OCI-LY1 (cell line): Measurements from ENCODE around the gene CFAP97D2.

Source experiments
- H2AFZ ChIP-seq: fragments of 200-600 bp; sonication (generic), shearing (Covaris generic); 2 replicates; pipeline ENCODE4 v1.6.0; 2014; ENCODE audit warnings: antibody characterized with exemption, mild to moderate bottlenecking, low read length
- H3F3A ChIP-seq: fragments of 200-600 bp; sonication (generic), shearing (Covaris generic); 2 replicates; pipeline ENCODE4 v1.6.0; 2014; ENCODE audit warnings: mild to moderate bottlenecking, antibody characterized with exemption, low read length, moderate library complexity; ENCODE audit not compliant: insufficient read depth
- H3K27ac ChIP-seq: fragments of 200-600 bp; sonication (generic); 2 replicates; pipeline ENCODE4 v1.5.1; 2014; ENCODE audit warnings: low read length, mixed run types, mild to moderate bottlenecking, low read depth; ENCODE audit not compliant: poor library complexity, severe bottlenecking
- H3K27me3 ChIP-seq: fragments of 200-600 bp; sonication (generic); 2 replicates; pipeline ENCODE4 v1.6.0; 2014; ENCODE audit warnings: antibody characterized with exemption, mild to moderate bottlenecking, low read length, moderate library complexity; ENCODE audit not compliant: insufficient read depth
- H3K36me3 ChIP-seq: fragments of 200-600 bp; sonication (generic); 2 replicates; pipeline ENCODE4 v1.6.1; 2014; ENCODE audit warnings: mild to moderate bottlenecking, antibody characterized with exemption, low read length, moderate library complexity, mixed read lengths; ENCODE audit not compliant: insufficient read depth
- H3K4me1 ChIP-seq: fragments of 200-600 bp; sonication (generic); 2 replicates; pipeline ENCODE4 v1.5.1; 2014; ENCODE audit warnings: mild to moderate bottlenecking, low read length, moderate library complexity; ENCODE audit not compliant: insufficient read depth, severe bottlenecking
- H3K4me2 ChIP-seq: fragments of 200-600 bp; sonication (generic), shearing (Covaris generic); 2 replicates; pipeline ENCODE4 v1.6.1; 2014; ENCODE audit warnings: low read length
- H3K4me3 ChIP-seq: fragments of 200-600 bp; sonication (generic); 2 replicates; pipeline ENCODE4 v1.5.1; 2014; ENCODE audit warnings: low read length, low read depth, mild to moderate bottlenecking, mixed read lengths; ENCODE audit not compliant: poor library complexity, severe bottlenecking
- H3K79me2 ChIP-seq: fragments of 200-600 bp; shearing (Covaris generic); 2 replicates; pipeline ENCODE4 v1.6.1; 2016; ENCODE audit warnings: mixed run types, low read length, mixed read lengths; ENCODE audit not compliant: insufficient read depth
- H3K9ac ChIP-seq: fragments of 200-600 bp; sonication (generic), shearing (Covaris generic); 2 replicates; pipeline ENCODE4 v1.6.1; 2014; ENCODE audit warnings: mild to moderate bottlenecking, low read length, mixed read lengths
- H3K9me2 ChIP-seq: fragments of 200-600 bp; sonication (generic), shearing (Covaris generic); 2 replicates; pipeline ENCODE4 v1.6.1; 2014; ENCODE audit warnings: low read depth, mild to moderate bottlenecking, low read length, mixed read lengths
- H3K9me3 ChIP-seq: fragments of 200-600 bp; shearing (Covaris generic); 2 replicates; pipeline ENCODE4 v1.6.1; 2014; ENCODE audit warnings: low read length, mixed read lengths
- H4K20me1 ChIP-seq: fragments of 200-600 bp; sonication (generic), shearing (Covaris generic); 2 replicates; pipeline ENCODE4 v1.6.0; 2016; ENCODE audit warnings: mild to moderate bottlenecking, low read length; ENCODE audit not compliant: insufficient read depth
- CTCF ChIP-seq: fragments of 200-600 bp; sonication (generic), shearing (Covaris generic); IDR thresholded peaks from 2 replicates; pipeline ENCODE4 v1.5.1; 2017; ENCODE audit warnings: mild to moderate bottlenecking, antibody characterized with exemption, low read length, moderate library complexity, mixed read lengths
- EZH2 ChIP-seq: fragments of 200-600 bp; sonication (generic), shearing (Covaris generic); IDR thresholded peaks from 2 replicates; pipeline ENCODE4 v1.8.0; 2017; ENCODE audit warnings: borderline replicate concordance, mixed run types, mild to moderate bottlenecking, antibody characterized with exemption, low read length, moderate library complexity, mixed read lengths

The CFAP97D2 gene

GRCh38 chr13:114167885-114168284 lies 11.2 kb upstream of the CFAP97D2 start:
- Histone ChIP-seq H3K79me2 (no peaks in the 10 kb centered on the region), H3K9me2 (no peaks in the 10 kb centered on the region), H3K36me3 (no peaks in the 10 kb centered on the region), H3K4me3 (no peak overlapping the region), H3K27me3 (peaks cover 13% of the 10 kb centered on the region), H3K9ac (no peak overlapping the region), H3K4me1 (no peaks in the 10 kb centered on the region), H3K27ac (no peak overlapping the region), H3K9me3 (peaks cover 4% of the 10 kb centered on the region; the same call in 1 of the 2 replicates), H4K20me1 (no peaks in the 10 kb centered on the region), H3K4me2 (no peak overlapping the region), H3F3A (no peaks in the 10 kb centered on the region), H2AFZ (no peak overlapping the region)
- TF ChIP-seq EZH2 = no peak
- TF ChIP-seq CTCF = no peak

GRCh38 chr13:114173272-114173671 lies 5.8 kb upstream of the CFAP97D2 start:
- Histone ChIP-seq H3F3A (no peaks in the 10 kb centered on the region), H3K9ac (no peak overlapping the region), H2AFZ (no peak overlapping the region), H3K9me2 (no peaks in the 10 kb centered on the region), H3K27me3 (peaks cover 13% of the 10 kb centered on the region; the same call in 1 of the 2 replicates), H3K4me3 (no peak overlapping the region), H4K20me1 (no peaks in the 10 kb centered on the region), H3K27ac (no peak overlapping the region), H3K4me2 (no peak overlapping the region), H3K79me2 (no peaks in the 10 kb centered on the region), H3K9me3 (peaks cover 9% of the 10 kb centered on the region; the same call in 1 of the 2 replicates), H3K36me3 (no peaks in the 10 kb centered on the region), H3K4me1 (no peaks in the 10 kb centered on the region)
- TF ChIP-seq CTCF = no peak
- no peak for TF ChIP-seq EZH2

- H3K4me3 ChIP-seq = no peak overlapping the region
- no peak for TF ChIP-seq EZH2
- no peak for TF ChIP-seq CTCF
- H4K20me1 ChIP-seq = no peaks in the 10 kb centered on the region
- H3K36me3 ChIP-seq = no peaks in the 10 kb centered on the region
- no peak overlapping the region for H3K27ac ChIP-seq
- no peak overlapping the region for H2AFZ ChIP-seq
- peaks cover 13% of the 10 kb centered on the region; the same call in 1 of the 2 replicates for H3K27me3 ChIP-seq
- H3K9me2 ChIP-seq = no peaks in the 10 kb centered on the region
- H3F3A ChIP-seq = no peaks in the 10 kb centered on the region
- no peaks in the 10 kb centered on the region for H3K4me1 ChIP-seq
- no peak overlapping the region for H3K4me2 ChIP-seq
- H3K79me2 ChIP-seq = no peaks in the 10 kb centered on the region
- H3K9me3 ChIP-seq = peaks cover 9% of the 10 kb centered on the region; the same call in 1 of the 2 replicates
- no peak overlapping the region for H3K9ac ChIP-seq
Measured at GRCh38 chr13:114173745-114174144, 5.3 kb upstream of the CFAP97D2 start.
